T-helper 9 cell (primary cell): ENCODE results near the gene ZNF784.

Experiments used
- DNase-seq: peaks from one replicate; pipeline ENCODE4 v3.0.0-alpha.2; 2020

Gene ZNF784

DNA sequence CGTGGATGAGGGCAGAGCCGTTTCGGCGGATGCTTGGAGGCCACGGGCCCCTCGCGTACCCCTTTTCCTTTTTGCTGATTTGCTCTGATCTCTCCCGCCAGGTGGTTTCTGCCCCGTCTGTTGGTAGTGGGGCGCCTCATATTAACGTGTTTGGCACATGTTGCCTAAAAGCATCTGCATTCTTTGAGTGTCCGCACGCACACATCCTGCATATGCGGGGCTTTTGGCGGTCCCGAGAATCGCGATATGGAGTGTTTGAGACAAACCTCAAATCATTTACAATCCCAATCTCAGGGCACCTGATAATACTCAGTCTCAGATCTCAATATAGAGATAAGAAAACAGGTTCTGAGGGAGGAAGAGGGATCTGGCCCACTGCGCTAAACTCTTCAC, 31.3 kb upstream of the ZNF784 start:
- no peak for DNase-seq

DNA sequence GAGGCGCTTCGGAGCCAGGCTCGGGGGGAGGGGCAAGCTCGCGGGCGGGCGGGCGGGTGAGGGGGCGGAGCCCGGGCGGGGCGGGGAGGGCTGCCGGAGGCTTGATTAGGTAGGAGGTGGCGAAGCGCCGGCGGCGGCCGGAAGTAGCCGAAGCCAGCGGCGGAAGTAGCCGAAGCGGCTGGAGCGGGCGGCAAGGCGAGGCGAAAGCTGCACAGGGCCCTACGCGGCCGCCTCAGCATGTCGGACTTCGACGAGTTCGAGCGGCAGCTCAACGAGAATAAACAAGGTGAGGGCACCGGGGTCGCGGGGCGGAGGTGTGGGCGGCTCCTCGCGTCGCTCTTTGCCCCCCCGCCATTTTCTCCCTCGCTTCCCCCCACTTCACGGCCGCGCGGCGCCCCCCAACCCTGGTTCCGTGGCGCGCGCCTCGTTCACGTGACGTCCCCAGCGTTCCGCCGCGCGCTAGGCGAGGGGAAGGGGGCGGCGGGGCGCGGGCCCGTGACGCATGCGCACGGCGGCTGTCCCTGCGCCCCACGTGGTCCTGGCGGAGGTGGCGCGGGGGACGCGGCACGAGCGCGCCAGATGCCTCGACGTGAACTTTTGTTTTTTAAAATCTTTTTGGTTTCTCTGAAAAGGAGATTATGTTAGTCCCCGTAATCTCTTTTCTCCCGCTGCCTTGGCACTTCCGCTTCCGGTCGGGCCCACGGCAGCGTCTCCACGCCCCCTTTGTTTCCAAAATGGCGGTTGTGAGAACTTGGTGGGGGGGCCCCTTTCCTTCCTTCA, 30.7 kb upstream of the ZNF784 start, which contains the start of gene U2AF2:
TSS of gene U2AF2 (plus strand) at position 168 of the 780 bp plus-strand sequence. CDS start at position 238, 70 bp downstream.
- peak; percentile 99 for DNase-seq

DNA sequence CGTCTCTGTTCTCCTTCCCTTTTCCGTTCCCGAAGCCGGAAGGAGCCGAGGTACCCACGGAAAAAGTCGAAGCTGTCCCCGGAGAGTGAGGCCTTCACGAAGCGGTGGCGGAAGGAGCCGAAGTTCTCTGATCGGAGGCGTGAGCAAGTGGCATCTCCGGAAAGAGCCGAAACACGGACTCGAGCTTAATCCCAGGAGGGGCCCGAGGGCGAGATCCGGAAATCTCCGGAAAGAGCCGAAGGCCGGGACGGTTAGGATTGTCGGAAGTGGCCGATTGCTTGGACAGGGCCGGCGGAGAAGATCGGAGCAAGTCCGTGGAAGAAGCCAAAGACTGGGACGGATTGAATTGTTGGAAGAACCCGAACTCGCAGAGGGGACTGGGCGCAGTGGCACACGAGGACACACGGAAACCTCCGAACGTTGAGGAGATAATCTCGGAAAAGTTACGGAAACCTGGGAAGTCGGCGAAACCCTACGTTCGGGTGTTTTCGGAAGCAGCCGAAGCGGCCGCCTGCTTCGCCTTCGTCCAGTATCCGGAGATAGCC, 30.0 kb upstream of the ZNF784 start:
- peak; percentile 97 for DNase-seq

DNA sequence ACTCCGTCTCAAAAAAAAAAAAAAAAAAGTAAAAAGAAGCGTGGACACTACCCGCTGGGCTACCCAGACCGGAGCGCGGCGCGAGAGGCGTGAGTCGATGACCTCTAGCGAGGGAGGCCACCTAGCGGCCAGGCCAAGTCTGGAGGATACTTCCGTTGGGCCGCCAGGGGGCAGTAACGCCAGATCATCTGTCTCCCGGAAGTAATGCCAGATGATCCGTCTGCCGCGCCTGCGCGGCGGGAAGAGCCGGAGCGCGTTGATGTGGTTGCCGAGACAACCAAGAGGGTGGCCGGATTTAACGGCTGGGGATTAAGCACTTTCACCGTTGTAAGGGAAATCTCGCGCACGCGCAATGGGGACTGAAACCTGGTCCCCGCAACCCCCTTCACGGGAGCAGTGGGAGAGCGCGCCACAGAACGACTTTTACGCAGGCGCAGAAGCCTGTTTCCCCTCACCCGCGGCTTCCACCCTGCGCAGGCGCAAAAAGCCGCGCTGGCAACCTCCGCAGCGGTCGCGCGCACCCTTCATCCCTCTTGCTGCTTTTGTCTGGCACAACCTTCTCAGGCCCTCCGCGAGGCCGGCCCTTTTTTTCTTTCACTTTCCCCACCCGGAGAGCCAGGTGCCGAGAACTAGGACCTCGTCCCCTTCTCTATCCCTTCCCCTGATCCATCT, 29.4 kb upstream of the ZNF784 start:
- DNase-seq: peak; percentile 98

DNA sequence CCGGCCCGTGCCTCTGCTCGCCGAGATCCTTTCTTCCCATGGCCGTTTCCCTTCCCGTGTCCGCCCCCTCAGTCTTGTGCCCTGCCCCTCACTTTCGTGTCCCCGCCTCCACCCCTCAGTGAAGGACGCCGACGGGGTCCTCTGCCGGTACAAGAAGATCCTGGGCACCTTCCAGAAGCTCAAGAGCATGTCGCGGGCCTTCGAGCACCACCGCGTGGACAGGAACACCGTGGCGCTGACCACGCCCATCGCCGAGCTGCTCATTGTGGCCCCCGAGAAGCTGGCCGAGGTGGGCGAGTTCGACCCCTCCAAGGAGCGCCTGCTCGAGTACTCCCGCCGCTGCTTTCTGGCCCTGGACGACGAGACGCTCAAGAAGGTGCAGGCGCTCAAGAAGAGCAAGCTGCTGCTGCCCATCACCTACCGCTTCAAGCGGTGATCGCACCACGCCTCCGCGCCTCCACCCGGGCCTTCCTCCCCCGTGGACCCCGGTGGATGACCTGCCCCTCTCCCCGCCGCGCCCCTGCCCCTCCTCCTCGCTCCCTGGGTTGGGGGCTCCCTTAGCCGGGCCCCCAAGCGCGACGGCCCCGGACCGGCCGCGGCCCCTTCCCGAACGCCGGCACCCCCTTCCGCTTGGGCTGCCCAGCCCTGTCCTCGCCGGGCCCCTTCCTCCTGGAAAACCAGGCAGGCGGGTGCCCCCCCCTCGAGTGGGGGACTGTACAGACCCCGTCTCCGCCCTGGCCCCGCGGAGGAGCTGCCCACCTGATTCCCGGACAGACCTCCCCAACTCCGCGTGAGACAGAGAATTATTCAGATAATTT, 28.2 kb upstream of the ZNF784 start:
- no peak for DNase-seq

DNA sequence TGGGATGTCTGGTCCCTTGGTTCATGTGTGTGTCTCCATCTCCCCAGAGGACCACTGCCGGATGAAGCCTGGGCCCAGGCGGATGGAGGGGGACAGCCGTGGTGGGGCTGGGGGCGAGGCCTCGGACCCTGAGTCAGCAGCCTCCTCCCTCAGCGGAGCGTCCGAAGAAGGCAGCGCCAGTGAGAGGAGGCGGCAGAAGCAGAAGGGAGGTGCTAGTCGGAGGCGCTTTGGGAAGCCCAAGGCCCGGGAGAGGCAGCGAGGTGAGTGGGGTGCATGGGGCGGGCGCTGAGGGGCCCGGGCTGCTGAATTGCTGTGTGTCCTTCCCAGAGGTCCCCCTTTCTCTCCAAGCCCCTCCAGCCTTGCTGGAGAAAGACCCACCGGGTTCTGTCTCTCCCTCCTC, 26.9 kb upstream of the ZNF784 start:
- no peak for DNase-seq

DNA sequence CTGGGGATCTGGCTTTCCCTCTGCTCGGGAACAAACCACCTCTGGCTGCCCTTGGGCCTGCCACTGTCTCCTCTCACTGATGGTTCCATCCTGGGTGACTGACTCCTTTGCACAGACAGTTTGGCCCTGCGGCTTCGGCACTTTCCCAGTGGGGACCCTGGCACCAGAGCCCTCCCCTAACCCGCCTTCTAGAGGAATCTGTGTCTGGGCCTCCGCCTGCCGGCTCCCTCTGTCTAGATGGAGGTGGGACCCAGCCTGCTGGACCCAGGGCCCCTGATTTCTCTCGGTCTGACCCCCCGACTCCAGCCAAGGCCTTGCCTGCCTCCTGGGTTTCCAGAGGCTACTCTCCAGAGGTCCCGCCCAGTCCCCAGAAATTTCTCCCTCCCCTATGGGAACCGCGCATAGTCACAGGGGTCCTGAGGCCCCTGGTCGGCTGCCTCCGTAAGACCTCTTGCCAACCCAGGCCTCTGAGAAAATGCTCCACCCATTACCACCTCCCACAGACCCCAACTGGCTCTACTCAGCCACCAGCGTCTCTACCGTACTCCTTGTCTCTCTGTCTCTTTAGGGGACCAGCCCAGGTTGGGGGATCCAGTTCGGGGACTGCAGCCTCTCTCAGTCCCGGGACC, 26.4 kb upstream of the ZNF784 start:
- DNase-seq: no peak

DNA sequence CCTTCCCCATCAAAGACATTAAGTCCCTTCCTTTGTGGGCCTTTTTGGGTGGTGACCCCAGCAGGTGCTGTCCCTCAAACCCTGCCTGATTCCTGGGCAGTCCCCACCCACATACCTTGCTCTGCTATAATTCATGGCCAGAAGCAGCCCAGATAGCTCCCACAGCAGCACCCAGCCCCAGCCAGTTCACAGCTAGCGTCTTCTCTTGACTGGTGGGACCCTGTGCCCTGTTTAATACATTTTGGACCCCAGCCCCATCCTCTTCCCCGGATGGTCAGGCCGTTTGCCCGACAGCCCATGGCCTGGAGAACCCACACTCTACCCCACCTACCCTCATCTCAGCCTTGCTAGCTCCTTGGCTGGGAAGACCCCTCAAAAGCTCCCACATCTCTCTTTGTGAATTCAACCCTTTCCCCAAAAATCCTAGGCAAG, 25.8 kb upstream of the ZNF784 start:
- DNase-seq: no peak

DNA sequence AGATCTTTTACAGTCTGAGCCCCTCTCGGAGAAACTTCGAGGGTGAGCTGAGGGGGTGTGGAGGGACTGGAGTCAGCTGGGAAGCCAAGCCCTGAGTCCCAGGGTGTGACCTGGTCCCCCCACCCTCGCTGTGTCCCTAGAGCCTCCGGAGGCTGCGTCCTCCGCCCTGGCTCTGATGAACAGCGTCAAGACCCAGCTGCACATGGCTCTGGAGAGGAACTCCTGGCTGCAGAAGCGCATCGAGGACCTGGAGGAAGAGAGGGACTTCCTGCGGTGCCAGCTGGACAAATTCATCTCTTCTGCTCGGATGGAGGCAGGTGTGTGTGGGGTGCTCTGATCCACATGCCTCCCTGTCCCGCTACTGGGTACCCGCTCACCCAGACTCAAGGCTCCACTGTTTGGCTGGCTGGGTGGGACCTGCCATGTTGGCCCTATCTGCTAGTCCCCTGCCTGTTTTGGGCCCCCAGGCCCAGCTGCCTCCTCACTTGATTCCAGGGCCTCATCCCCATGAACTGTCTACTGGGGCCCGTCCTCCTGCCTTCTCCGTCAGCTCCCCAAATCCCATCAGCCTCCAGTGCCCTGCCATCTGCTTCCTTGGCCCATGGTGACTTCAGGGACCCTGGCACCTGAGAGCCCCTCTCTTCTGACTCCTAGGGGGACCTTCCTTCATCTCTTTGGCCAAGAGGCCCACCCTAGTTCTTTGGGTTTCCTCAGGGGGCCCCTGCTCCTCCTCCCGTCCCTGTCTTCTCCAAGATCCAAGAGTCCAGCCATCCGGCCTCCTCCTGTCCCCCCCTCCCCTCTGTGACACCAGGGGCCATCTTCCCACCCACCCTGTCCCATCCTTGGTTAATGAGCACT, 25.1 kb upstream of the ZNF784 start:
- no peak for DNase-seq

DNA sequence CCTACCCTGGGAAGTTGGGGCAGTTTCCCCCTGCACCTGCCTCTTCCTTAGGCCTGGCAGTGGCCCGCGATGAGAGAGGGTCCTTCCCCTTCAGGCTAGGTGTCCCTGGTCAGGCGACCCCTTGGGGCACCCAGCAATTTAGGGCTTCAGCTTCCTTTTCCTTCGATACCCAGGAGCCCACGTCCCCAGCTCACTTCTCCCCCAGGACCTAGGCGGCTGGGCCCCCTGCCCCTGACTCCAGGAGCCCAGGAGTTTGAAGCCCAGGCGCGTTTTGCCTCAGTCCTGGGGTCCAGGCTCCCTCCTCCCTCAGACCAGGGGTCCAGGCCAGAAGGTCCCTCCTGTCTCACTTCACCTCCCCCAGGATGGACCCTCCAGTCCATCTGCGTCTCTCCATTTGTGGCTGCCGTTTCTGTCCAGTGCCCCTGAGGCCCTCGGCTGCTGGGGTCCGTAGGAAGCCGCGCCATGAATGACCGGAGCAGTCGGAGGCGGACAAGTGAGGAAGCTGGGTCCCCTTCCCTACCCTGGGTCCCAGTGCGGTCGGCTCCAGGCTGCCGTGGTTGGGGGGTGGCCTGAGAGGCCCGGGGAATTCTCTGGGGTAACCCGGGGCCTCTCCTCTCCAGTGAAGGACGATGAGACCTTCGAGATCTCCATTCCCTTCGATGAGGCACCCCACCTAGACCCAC, 24.4 kb upstream of the ZNF784 start:
- DNase-seq: no peak

DNA sequence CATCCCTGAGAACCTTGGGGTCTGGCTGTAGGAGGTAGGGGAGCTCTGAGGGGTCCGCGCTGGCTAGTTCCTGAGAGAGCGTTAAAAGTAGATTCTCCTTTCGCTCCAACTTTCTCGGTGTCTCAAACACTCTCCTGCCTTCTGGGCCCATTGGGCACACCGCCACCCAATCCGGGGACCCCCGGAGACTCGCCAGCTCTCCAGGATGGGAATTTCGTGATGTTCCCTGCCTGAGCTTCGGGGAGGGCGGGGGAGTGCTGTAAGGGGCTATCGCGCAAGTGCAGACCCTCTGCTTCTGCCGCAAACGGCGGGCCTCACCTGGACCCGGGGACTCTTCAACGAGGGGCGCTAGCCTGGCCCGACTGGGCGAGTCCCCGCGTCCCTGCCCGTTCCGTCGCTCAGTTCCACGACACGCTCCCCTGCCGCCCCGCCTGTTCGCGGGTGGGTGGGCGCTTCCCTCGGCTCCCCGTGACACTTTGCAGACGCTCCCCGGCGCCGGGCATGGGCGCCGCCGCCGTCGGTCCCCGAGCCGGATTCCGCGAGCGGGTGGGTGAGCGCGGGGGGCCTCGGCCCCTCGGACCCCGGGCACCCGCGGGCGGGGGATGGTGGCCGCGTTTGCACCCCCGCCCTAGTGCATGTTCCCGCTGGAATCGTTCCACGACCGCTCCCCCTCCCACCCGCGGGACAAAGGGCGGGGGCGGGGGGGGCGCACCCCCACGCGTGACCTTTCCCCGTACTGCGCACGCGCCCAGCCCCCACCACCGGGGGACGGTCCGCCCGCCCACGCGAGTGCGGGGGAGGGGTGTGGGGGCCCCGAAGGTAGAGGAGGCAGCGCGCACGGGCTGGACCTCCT, 23.6 kb upstream of the ZNF784 start, which contains the start of gene CCDC106:
TSS of gene CCDC106 (plus strand) at position 481 of the 853 bp plus-strand sequence. CDS start 835 bp downstream, outside the sequence.
- DNase-seq: no peak

DNA sequence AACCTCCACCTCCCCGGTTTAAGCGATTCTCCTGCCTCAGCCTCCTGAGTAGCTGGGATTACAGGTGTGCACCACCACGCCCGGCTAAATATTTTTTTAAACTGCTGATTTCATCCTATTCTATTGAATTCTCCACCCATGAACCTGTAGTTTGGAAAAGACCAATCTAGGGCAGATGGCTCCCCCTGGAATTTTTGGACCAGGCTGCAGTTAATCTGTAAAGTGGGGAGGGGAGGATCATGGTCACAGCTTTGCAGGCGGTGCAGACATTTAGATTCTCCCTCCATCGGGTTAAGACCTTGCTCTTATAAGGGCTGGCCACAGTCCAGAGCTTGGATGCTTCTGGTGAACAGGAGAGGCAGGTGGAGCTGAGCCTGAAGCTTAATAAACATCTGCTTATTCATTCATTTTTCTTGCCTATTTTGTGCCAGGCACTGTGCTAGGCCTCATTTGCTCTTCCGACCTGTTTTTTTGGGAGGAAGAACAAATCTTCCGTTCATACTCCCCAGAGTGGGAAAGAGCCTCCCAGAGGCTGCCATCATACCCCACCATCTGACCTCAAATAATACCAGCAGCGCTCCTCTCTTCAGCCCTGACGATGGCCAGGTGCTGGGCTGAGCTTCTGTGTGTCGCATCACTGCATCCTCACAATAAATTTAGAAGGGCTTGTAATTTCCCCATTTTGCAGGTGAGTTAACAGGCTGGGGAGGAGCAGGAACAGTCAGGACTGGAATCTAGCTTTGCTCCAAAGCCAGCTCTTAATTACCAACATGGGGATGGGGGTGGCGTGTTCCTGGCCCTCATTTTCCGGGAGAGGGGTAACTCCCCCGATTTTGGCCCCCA, 22.7 kb upstream of the ZNF784 start:
- no peak for DNase-seq

DNA sequence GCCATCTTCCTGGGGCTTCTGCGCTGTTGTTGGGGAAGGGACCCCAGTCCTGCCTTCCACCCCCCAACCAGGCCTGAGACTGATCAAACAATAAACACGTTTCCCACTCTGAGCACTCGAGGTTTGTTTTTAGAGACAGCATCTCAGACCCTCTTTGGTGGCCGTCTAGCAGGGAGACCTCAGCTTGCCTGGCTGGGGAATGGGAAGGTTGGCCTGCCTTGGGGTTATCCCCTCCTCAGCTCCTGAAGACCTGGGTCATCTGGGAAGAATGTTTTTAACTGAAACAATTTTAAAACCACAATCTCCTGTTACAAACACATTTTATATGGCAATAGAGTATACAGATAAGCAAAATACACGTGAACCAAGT, 21.1 kb upstream of the ZNF784 start:
- DNase-seq: no peak

DNA sequence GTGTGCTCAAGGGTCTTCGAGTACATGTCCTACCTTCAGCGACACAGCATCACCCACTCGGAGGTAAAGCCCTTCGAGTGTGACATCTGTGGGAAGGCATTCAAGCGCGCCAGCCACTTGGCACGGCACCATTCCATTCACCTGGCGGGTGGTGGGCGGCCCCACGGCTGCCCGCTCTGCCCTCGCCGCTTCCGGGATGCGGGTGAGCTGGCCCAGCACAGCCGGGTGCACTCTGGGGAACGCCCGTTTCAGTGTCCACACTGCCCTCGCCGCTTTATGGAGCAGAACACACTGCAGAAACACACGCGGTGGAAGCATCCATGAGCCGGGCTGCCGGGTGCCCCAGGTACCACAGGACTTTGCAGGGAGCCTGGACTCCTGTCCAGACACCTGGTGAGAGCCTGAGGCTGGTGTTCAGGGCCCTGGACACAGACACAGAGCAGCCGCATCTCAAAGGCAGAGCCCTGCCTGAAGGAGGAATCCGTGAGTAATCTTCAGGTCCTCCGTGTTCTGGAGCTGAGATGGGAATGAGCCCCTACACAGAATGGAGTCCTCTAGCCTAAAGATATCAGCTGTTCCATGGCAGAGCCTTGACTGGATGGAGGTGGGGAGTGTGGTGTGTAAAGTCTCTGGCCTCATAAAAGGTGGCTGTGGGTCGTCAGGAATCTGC, 20.6 kb upstream of the ZNF784 start:
- no peak for DNase-seq

DNA sequence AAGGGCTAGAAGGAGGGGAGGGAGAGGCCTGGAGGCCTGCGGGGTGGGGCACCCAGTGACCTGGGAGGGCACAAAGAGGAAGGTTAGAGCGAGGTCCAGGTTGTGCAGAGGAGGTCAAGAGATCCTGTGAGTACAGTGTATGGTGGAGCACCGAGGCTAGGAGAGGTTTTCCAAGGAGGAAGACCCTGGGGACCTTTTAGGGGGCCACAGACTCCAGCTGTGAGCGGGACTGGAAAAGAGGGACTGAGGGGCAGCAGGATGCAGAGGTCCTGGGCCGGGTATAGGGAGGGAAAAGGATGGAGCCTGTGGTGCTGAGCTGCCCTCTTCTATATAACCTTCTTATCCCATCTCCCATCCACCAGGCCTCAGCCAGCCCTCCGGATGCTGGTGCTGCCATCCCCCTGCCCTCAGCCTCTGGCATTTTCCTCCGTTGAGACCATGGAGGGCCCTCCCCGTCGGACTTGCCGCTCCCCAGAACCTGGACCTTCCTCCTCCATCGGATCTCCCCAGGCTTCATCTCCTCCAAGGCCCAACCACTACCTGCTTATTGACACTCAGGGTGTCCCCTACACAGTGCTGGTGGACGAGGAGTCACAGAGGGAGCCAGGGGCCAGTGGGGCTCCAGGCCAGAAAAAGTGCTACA, 19.9 kb upstream of the ZNF784 start:
- DNase-seq: no peak

DNA sequence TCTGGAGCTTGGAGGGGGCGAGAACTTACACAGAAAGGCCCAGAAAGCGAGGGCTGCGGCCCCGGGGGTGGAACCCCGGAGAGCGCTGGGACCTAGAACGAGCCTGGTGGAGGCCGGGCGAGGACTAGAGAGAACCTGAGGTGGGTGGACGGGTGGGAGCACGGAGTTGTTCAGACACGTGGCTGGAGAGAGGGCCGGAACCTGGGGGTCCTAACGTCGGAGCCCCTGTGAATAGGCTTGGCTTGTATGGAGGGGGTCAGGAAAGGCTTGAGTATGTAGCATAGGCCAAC, 19.5 kb upstream of the ZNF784 start:
- no peak for DNase-seq

DNA sequence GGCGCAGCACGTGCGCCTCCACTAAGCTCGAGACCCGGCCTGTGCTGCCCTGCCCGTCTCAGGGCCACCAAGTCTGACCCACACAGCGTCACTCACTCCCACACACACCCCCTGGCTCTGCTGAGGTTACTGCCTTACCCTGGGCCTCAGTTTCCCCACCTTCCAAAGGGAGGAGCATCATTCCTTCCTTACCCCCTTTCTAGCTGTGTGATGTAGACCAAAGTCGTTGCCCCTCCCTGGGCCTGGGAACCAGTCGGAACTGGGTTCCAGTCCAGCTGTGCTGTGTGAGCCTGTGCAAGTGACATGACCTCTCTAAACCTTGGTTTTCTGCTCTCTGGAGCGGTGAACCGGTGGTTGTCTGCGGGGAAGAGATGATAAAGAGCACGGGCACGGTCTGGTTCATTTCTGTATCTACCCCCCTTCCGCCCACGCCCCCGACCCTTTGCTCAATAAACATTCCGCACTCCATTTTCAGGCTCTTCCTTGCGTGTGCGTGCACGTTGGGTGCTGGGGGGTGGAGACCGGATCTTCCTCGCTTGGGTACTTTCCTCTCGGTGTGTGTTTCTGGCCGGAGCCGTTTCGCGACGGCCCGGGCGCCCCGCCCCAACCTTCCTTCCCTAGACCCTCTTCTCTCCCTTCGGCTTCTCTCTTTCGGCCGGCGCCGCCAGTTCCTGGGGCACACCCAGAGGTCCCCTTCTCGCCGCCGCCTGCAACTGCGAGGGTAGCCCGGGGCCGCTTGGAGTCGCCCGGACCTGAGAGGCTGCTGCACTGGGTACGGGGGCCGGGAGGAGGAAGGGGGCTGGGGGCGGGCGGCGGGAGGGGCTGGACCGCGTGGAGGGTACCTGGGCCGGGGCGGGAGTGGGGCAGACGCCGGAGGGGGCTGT, 18.9 kb upstream of the ZNF784 start, which contains the start of gene ZNF581:
TSS of gene ZNF581 (plus strand) at position 647 of the 884 bp plus-strand sequence. CDS start 923 bp downstream, outside the sequence.
- peak; percentile 66 for DNase-seq
